Measurements from ENCODE around the gene ENO2.
"Not testable (repeated sequence)": the region's sequence is repeated elsewhere in the genome, so short reads cannot be mapped to it uniquely, and the experiment has no call there.

ENO2 gene

GRCh38 chr12:6902448-6902847 is 11.9 kb upstream of the ENO2 start:
- no peak for DNase-seq (ENCODE audit: low read depth)
- no peak for TF ChIP-seq CTCF (conservative IDR thresholded peaks at IDR 0.05; ENCODE audit: low read length)
- no peak overlapping the region for H3K4me3 ChIP-seq (ENCODE audit: low read length)

GRCh38 chr12:6903722-6904121 is 10.7 kb upstream of the ENO2 start:
- TF ChIP-seq CTCF (conservative IDR thresholded peaks at IDR 0.05; ENCODE audit: low read length): no peak
- no peak for DNase-seq (ENCODE audit: low read depth)
- H3K4me3 ChIP-seq (ENCODE audit: low read length): no peak overlapping the region

GRCh38 chr12:6904280-6905276 is 9.8 kb upstream of the ENO2 start, which contains the start of gene LRRC23:
TSS of gene LRRC23 (plus strand) at chr12:6904822. CDS start at chr12:6905634, 812 bp downstream.
- DNase-seq (ENCODE audit: low read depth): peak; percentile 91
- H3K4me3 ChIP-seq (ENCODE audit: low read length): peak within 1 kb of the TSS; percentile 94
- no peak for TF ChIP-seq CTCF (conservative IDR thresholded peaks at IDR 0.05; ENCODE audit: low read length)

- H3K4me3 ChIP-seq (ENCODE audit: low read length): peak overlapping the region; percentile 94
- DNase-seq (ENCODE audit: low read depth): no peak
- no peak for TF ChIP-seq CTCF (conservative IDR thresholded peaks at IDR 0.05; ENCODE audit: low read length)
These were observed 8.9 kb upstream of the ENO2 start for GRCh38 chr12:6905414-6906040.

GRCh38 chr12:6908141-6908540 is 6.2 kb upstream of the ENO2 start:
- not testable (repeated sequence) for H3K4me3 ChIP-seq (ENCODE audit: low read length); DNase-seq (ENCODE audit: low read depth)

GRCh38 chr12:6909421-6910145 is 4.8 kb upstream of the ENO2 start:
- DNase-seq (ENCODE audit: low read depth): no peak
- TF ChIP-seq CTCF (conservative IDR thresholded peaks at IDR 0.05; ENCODE audit: low read length): no peak
- no peak overlapping the region for H3K4me3 ChIP-seq (ENCODE audit: low read length)

All from AG10803 (cell line).